Natural killer cell (primary cell): ENCODE results near the gene SNX4. TPM values are rescaled to one million over a fixed set of nuclear protein-coding genes. Genes with fewer than 3 reads are reported as not detected.

ENCODE experiments used
- ATAC-seq, 3 donors: fragments of 150-1000 bp in 2 of 3; fragments of 200-7000 bp in 1 of 3; cut with Tn5 transposase; 1 replicate in 1 of 3; 2 replicates in 2 of 3; pipeline ENCODE4 v1.10.0; 2021; ENCODE audit warnings: mild to moderate bottlenecking in 2 of 3, moderate library complexity in 2 of 3
- DNase-seq, 2 donors: peaks; one replicate each; pipeline versions ENCODE4 v3.0.0 to v3.0.0-alpha.2; 2013 to 2021; ENCODE audit warnings: mixed read lengths in 1 of 2
- H3K27ac ChIP-seq: one replicate; pipeline ENCODE4 v1.5.1; 2013; ENCODE audit warnings: mild to moderate bottlenecking, low read length
- H3K27me3 ChIP-seq: one replicate; pipeline ENCODE4 v1.6.1; 2013; ENCODE audit warnings: low read length; ENCODE audit not compliant: control insufficient read depth, insufficient read depth
- H3K36me3 ChIP-seq: one replicate; pipeline ENCODE4 v1.6.1; 2013; ENCODE audit warnings: low read length; ENCODE audit not compliant: control insufficient read depth, insufficient read depth
- H3K4me1 ChIP-seq: one replicate; pipeline ENCODE4 v1.6.1; 2013; ENCODE audit warnings: low read length; ENCODE audit not compliant: control insufficient read depth, insufficient read depth
- H3K4me3 ChIP-seq: one replicate; pipeline ENCODE4 v1.5.1; 2013; ENCODE audit warnings: low read length
- H3K9me3 ChIP-seq: one replicate; pipeline ENCODE4 v1.6.1; 2013; ENCODE audit warnings: low read length; ENCODE audit not compliant: control insufficient read depth, insufficient read depth
- H3K27ac Mint-ChIP-seq, 2 donors: one replicate each; pipeline ENCODE4 v1.8.0; 2022; ENCODE audit warnings: mild to moderate bottlenecking in 2 of 2, mixed read lengths in 2 of 2, moderate library complexity in 1 of 2
- H3K27me3 Mint-ChIP-seq, 2 donors: one replicate each; pipeline ENCODE4 v1.8.0; 2022; ENCODE audit warnings: low read depth in 2 of 2, mixed read lengths in 2 of 2
- H3K36me3 Mint-ChIP-seq: one replicate; pipeline ENCODE4 v1.8.0; 2022; ENCODE audit warnings: mixed read lengths
- H3K4me1 Mint-ChIP-seq, 2 donors: one replicate each; pipeline ENCODE4 v1.8.0; 2022; ENCODE audit warnings: mixed read lengths in 2 of 2
- H3K4me3 Mint-ChIP-seq: one replicate; pipeline ENCODE4 v1.8.0; 2022; ENCODE audit warnings: mild to moderate bottlenecking, moderate library complexity, mixed read lengths
- H3K9me3 Mint-ChIP-seq, 2 donors: one replicate each; pipeline ENCODE4 v1.8.0; 2022; ENCODE audit warnings: mixed read lengths in 2 of 2
- CTCF ChIP-seq: fragments of 200-600 bp; IDR thresholded peaks from one replicate; pipeline ENCODE4 v1.8.0; 2022; ENCODE audit warnings: antibody characterized with exemption
- WGBS: methylation state at CpG from one replicate; pipeline ENCODE4 v1.1.7; 2013; ENCODE audit warnings: missing lambda C conversion rate; ENCODE audit not compliant: insufficient coverage; 5-methylcytosine and 5-hydroxymethylcytosine counted together
- intact Hi-C: fragments of 100-400 bp; cut with micrococcal nuclease; formaldehyde crosslinking; loops from one replicate; pipeline ENCODE4 v1.14.2; 2022
- total RNA-seq, 4 donors: library from RNA; stranded (reverse); fragments of 120-200 nt in 1 of 4; gene quantifications; one replicate each; pipeline versions ENCODE4 v1.2.3 to v1.2.4, GENCODE V29; 2013 to 2022

Gene SNX4
- total RNA-seq, 3 donors from 2014 or later (not counting 1 experiment from before 2014, with no cell fraction given): 24.4 to 30.1 (median 29.5) TPM

GRCh38 chr3:125436921-125437320 lies 83.1 kb downstream of the SNX4 start:
- no peak overlapping the region for H3K27ac Mint-ChIP-seq
- intact Hi-C loops: loop anchor here (1.0 to 10.0 kb wide), 3 partner anchors 292 to 672 kb away; no protein-coding TSS in a partner anchor
- H3K36me3 Mint-ChIP-seq: no peaks in the 10 kb centered on the region
- no peaks in the 10 kb centered on the region for H3K27me3 Mint-ChIP-seq
- ATAC-seq: no peak
- H3K9me3 Mint-ChIP-seq: no peaks in the 10 kb centered on the region
- H3K27me3 ChIP-seq: no peaks in the 10 kb centered on the region
- no peak for TF ChIP-seq CTCF
- H3K4me3 ChIP-seq: no peak overlapping the region
- H3K36me3 ChIP-seq: no peaks in the 10 kb centered on the region
- no peak overlapping the region for H3K27ac ChIP-seq
- no peaks in the 10 kb centered on the region for H3K4me1 Mint-ChIP-seq
- no peak for DNase-seq
- no peaks in the 10 kb centered on the region for H3K4me1 ChIP-seq
- WGBS: 81% methylated on average over 7 of the region's 7 CpGs
- H3K4me3 Mint-ChIP-seq: no peak overlapping the region
- no peaks in the 10 kb centered on the region for H3K9me3 ChIP-seq

GRCh38 chr3:125435231-125435630 lies 84.8 kb downstream of the SNX4 start:
- Mint-ChIP-seq H3K4me3 (no peak overlapping the region), H3K27me3 (no peaks in the 10 kb centered on the region), H3K36me3 (no peaks in the 10 kb centered on the region), H3K27ac (no peak overlapping the region), H3K9me3 (no peaks in the 10 kb centered on the region), H3K4me1 (no peaks in the 10 kb centered on the region)
- H3K27me3 ChIP-seq: no peaks in the 10 kb centered on the region
- intact Hi-C loops: loop anchor here (10.0 kb wide), 2 partner anchors 290 to 670 kb away; no protein-coding TSS in a partner anchor
- H3K4me1 ChIP-seq: no peaks in the 10 kb centered on the region
- ATAC-seq: no peak
- DNase-seq: no peak
- H3K36me3 ChIP-seq: no peaks in the 10 kb centered on the region
- no peak overlapping the region for H3K4me3 ChIP-seq
- no peaks in the 10 kb centered on the region for H3K9me3 ChIP-seq
- H3K27ac ChIP-seq: no peak overlapping the region
- no peak for TF ChIP-seq CTCF
- WGBS: 97% methylated on average over 2 of the region's 2 CpGs

GRCh38 chr3:125434582-125435011 lies 85.4 kb downstream of the SNX4 start:
- WGBS: 63% methylated on average over 6 of the region's 6 CpGs
- Mint-ChIP-seq H3K27me3 (no peaks in the 10 kb centered on the region), H3K36me3 (no peaks in the 10 kb centered on the region), H3K4me3 (no peak overlapping the region), H3K9me3 (no peaks in the 10 kb centered on the region), H3K27ac (no peak overlapping the region), H3K4me1 (no peaks in the 10 kb centered on the region)
- intact Hi-C loops: loop anchor here (10.0 kb wide), 2 partner anchors 290 to 670 kb away; no protein-coding TSS in a partner anchor
- Histone ChIP-seq H3K9me3 (no peaks in the 10 kb centered on the region), H3K36me3 (no peaks in the 10 kb centered on the region), H3K4me1 (no peaks in the 10 kb centered on the region), H3K4me3 (no peak overlapping the region), H3K27ac (no peak overlapping the region), H3K27me3 (no peaks in the 10 kb centered on the region)
- no peak for ATAC-seq
- DNase-seq: no peak
- no peak for TF ChIP-seq CTCF

GRCh38 chr3:125433611-125434041 lies 86.4 kb downstream of the SNX4 start:
- Mint-ChIP-seq H3K4me3 (no peak overlapping the region), H3K9me3 (no peaks in the 10 kb centered on the region), H3K36me3 (no peaks in the 10 kb centered on the region), H3K27me3 (no peaks in the 10 kb centered on the region), H3K4me1 (no peaks in the 10 kb centered on the region), H3K27ac (no peak overlapping the region)
- TF ChIP-seq CTCF: no peak
- no peak for ATAC-seq
- WGBS: 97% methylated on average over 6 of the region's 6 CpGs
- Histone ChIP-seq H3K4me3 (no peak overlapping the region), H3K4me1 (no peaks in the 10 kb centered on the region), H3K27ac (no peak overlapping the region), H3K36me3 (no peaks in the 10 kb centered on the region), H3K27me3 (no peaks in the 10 kb centered on the region), H3K9me3 (no peaks in the 10 kb centered on the region)
- no peak for DNase-seq
- intact Hi-C loops: loop anchor here (10.0 kb wide), 2 partner anchors 289 to 669 kb away; no protein-coding TSS in a partner anchor
